GM21367 (cell line): Measurements from ENCODE around the gene CDH4.

ENCODE experiments used
- ATAC-seq: cut with Tn5 transposase; IDR thresholded peaks from one replicate; pipeline ENCODE4 v1.9.1; 2021; ENCODE audit not compliant: unreplicated experiment

The CDH4 gene

DNA sequence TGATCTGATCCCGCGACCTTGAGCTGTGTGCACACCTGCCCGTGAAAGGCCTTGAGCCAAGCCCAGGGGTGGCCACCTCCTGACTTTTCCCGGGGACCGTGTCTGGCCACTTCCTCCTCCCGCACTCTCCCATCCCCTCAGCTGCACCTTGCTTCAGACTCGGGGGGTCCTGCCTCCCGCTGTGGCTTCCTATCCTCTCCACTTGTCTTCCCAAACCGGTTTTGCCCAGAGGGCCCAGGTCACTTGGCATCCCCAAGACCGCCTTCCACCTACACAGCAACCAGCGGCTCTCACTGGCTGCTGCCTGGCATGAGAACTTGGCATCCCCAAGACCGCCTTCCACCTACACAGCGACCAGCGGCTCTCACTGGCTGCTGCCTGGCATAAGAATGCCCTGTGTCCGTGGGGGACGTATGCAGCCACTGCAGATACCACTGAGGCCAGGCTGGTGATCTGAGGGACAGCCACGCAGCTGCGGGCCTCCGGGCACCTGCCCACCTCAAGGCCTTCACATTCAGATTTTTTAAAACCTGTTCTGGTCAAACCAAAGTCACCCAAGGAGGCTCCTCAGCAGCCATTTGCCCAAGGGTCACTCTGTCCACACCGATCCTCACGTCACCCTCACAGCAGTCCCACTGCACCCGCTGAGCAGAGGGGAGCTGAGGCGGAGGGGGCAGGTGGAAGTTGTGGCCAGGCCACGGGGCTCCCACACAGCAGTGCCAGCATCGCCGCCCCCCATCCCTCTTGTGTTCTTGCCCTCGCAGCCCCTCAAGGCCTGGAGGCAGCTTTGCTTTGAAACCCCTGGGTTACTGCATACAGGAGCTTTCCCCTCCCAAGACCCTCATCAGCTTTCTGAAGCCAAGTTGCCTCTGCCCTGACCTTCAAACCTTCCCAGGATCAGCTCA is 568.1 kb downstream of the CDH4 start:
- ATAC-seq: no peak

DNA sequence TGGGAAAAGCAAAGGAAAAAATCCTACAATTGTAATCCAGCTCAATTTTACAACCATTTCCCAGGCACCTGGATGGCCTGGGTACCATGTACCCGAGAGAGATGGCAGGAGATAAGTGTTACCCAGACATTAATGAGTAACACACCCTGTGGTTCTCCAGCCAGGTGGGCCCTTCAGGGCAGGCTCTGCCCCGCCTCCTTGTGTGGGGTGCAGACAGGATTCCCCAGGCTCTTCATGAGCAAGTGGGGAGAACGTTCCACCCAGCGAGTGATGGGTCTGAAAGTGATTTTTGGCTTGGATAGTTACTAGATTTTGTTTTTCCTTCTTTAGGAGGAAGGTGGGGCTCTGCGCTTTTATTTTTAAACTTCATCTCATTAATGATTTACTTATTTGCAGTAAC is 569.7 kb downstream of the CDH4 start:
- ATAC-seq: no peak

DNA sequence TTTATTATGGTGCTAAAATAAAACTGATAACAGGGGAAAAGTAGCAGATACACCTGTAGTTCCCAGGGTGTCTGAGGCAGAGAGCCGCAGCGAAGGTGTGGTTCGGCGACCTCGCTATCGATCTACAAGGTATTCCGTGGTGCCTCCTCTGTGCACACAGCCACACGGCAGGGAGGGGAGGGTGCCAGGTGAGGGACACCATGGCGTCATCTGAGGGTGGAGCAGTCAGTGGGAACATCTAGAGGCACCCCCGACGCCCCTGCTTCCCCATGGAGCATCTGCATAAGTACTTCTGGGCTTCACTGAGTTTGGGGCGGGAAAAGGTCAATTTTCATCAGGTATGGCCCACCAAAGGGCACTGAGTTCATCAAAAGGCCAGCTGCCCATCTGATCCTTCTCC is 570.3 kb downstream of the CDH4 start:
- ATAC-seq: no peak

DNA sequence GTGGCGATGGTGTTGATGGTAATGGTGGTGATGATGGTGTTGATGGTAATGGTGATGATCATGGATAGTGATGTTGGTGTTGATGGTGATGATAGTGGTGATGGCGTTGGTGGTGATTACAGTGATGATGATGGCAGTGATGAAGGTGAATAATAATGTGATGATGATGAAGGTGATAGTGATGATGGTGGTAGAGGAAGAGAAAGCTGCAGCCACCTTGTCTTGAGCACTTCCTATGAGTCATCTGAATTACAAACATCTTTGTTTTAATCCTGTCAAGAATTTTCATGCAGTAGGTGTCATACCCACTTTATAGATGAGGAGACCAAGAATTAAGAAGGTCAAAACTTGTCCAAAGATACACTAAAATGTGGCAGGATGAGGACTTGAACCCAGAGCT is 571.2 kb downstream of the CDH4 start:
- no peak for ATAC-seq

DNA sequence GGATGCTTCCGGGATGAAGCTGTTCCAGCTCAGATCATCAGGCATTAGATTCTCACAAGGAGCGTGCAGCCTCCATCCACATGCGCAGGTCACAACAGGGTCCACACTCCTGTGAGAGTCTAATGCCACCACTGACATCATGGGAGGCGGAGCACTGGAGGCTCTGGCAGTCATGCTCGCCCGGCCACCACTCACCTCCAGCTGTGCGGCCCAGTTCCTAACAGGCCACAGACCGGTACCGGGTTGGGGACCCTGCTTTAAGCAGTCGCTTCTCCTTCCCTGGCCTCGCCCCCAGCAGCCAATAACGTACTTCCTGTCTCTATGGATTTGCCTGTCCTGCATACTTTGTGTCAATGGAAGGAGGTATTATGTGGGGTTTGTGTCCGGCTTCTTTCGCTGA is 576.8 kb downstream of the CDH4 start:
- no peak for ATAC-seq

DNA sequence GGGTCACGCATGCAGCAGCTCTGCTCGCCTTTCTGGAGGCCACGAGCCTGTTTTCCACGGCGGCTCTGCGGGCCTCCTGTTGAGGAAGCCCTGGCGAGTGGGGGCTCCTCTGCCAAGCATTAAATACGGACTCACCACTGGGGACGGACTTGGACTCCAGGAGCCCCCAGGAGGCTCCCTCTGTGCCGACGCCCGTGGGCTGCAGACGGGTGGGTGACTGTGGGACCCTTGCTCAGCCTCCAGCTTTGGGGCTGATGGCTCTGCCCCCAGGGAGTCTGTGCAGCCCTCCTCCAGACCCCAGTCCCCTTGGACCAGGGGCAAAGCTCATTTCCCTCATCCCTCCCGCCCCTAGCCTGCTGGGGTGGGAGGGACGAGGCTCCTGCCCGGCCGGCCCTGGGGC is 577.5 kb downstream of the CDH4 start:
- no peak for ATAC-seq

DNA sequence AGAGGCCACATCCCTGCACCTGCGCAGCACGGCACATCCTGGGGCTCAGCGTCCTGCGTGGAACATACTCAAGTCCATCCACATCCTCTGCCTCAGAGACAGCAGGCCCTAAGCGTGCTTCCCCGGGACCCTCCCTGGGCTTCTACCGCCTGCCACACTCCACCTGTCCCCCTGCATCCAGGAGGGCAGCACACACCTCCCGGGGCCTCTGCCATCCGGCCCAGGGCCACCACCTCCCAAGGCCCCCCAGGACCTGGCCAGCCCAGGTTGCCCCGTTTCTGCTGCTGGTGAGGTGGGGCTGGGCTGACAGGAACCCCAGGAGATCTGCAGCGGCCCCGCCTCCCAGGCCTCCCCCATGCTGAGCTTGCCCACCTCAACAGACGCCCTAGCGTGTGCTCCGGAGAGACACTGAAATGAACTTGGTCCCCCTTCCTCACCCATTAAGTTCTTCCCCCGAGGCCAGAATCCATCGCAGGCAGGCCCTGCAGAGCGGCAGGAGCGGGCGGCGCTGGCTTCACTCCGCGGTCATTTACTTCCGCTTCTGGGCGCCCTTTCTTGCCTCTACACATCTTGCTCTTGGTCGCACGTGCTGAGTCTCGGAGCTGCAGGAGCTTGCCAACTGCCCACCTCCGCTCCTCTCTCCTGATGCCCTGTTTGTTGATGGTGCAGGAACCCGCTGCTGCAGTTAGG is 578.3 kb downstream of the CDH4 start:
- no peak for ATAC-seq

DNA sequence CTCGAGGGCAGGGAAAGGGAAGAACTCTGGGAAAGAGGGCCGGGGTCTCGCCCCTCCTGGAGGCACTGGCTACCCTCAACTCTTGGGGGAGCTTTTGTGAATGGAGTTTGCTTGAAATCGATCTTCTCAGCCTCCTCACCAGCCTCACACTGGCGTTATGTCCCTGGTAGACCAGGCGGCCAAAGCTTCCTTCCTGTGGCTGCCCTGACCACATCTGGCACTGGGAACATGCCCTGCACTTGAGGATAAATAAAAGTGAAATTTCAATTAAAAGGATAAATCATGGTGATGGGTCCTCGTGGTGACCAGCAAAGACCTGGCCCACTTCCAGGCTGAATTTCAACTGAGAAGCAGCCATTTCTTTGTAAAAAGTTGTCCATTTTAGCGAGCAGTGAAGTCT is 578.9 kb downstream of the CDH4 start:
- no peak for ATAC-seq

DNA sequence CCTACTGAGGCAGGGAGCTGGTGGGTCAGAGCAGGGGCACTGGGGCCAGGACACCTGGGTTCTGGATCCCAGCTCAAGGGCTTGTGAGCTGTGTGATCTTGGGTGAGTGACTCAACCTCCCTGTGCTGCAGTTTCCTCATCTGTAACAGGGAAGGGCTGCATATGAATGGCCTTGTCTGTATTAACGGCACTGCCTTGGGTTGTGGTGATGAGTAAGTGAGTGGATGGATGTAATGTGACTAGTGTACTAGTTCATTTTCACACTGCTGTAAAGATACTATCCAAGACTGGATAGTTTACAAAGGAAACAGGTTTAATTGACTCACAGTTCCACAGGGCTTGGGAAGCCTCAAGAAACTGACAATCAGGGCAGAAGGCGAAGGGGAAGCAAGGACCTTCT is 580.1 kb downstream of the CDH4 start:
- no peak for ATAC-seq

DNA sequence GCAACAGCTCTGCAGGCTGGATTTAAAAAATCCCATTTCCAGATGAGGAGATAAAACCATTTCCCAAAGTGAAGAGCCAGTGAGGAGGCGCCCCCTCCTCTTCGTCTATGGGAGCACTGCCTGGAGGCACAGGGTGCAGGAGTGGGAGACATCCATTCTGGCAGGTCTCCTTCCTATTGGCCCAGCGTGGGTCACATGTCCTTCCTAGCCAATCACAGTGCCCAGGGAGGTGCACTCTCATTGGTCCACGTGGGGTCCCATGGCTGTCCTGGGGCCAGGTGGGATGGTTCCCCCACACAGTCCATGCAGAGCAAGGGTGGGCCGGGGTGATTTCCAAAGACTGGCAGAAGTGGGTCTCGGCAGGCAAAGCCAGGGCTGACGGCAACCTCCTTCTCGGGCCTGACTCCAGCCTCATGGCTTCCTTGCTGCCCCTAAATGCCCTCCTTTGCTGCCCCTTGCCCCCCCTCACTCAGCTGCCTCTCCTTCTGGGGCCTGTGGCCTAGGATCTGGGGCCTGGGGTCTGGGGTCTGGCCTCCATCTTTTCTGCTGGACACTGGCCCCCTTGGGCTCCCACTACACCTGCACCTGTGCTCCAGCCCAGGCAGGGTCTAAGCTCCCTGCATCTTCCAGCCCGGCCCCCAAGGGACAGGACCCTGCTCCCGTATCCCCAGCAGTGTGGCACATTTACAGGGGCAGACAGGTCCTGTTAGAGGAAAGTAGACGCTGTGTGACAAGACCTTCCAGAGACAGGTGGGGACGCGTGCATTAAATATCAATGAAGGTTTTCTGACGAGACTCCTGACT is 581.9 kb downstream of the CDH4 start:
- ATAC-seq: no peak

DNA sequence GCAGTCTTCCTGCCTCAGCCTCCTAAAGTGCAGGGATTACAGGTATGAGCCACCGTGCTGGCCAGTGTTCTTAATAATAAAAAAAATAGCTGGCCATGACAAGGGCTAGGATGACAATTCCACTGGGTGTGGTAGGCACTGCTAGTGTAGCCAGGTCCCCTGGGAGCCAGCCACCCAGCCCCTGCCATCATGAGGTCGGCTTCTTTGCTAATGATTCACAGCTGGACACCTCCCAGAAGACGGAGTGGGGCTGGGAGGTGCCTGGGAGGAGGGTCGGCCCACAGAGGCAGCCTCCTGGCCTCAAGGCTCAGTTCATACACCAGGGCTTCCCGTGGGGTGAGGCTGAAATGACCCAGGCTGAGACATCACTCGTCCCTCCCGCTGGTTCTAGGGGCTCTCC is 583.2 kb downstream of the CDH4 start:
- no peak for ATAC-seq

DNA sequence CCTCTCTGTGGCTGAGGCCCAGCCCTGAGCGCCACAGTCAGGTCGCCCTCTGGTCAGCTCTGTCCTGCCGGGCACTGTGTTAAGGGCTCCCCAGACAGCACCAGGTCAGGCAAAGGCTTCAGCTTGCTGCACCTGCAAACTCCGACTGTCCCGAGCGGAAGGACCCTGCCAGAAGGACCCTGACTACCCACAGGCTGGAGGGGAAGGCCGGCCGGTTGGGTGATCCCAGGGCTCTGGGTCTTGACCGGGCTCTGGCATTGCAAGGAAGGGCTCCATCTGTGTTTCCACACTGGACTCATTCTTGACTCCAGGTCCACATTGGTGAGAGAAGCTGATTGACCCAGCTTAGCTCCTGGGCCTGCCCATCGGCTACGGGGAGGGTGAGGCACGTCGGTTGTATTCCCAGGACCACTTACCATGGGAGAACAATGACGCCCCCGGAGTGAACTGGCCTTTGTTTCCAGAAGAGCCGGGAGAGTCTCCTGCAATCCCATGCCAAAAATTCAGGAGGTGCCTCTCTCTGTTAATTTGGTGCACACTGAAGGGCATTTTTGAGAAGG is 583.8 kb downstream of the CDH4 start:
- ATAC-seq: no peak

DNA sequence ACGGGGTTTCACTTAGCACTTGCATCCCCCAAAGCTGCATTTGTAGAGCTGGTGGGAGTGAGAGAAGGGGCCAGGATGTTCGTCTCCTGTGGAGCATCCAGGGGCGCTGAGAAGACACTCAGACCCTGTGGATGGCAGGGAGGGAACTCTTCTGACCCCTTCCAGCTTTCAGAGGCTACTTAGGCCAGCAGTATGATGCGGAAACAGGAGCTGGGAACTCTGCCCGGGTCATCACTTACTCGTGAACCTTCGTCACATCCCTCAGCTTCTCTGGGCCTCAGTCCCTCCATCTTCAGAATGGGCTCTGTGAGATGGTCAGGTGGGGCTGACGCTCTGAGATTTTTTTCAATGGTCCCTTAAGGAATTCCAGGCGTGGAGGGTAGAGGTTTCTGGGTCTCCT is 585.1 kb downstream of the CDH4 start:
- ATAC-seq: no peak

DNA sequence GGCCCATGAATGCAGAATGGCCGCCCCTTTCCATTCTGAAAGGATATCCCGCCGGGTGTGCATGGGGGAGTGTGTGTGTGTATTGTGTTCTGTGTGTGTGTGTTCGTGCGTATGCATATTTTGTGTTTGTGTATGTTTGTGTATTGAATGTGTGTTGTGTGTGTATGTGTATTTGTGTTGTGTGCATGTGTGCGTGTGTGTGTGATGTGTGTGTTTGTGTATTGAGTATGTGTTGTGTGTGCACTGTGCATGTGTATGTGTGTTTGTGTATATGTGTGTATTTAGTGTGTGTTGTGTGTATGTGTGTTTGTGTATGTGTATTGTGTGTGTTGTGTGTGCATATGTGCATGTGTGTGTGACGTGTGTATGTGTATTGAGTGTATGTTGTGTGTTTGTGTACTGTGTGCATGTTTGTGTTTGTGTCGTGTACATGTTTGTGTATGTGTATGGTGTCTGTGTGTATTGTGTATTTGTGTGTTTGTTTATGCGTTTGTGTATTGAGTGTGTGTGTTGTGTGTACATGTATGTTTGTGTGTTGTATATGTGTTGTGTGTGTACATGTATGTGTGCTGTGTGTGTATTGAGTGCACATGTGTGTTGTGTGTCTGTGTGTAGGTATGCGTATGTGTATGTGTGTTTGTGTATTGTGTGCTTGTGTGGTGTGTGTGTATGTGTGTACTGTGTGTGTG is 587.3 kb downstream of the CDH4 start:
- no peak for ATAC-seq

DNA sequence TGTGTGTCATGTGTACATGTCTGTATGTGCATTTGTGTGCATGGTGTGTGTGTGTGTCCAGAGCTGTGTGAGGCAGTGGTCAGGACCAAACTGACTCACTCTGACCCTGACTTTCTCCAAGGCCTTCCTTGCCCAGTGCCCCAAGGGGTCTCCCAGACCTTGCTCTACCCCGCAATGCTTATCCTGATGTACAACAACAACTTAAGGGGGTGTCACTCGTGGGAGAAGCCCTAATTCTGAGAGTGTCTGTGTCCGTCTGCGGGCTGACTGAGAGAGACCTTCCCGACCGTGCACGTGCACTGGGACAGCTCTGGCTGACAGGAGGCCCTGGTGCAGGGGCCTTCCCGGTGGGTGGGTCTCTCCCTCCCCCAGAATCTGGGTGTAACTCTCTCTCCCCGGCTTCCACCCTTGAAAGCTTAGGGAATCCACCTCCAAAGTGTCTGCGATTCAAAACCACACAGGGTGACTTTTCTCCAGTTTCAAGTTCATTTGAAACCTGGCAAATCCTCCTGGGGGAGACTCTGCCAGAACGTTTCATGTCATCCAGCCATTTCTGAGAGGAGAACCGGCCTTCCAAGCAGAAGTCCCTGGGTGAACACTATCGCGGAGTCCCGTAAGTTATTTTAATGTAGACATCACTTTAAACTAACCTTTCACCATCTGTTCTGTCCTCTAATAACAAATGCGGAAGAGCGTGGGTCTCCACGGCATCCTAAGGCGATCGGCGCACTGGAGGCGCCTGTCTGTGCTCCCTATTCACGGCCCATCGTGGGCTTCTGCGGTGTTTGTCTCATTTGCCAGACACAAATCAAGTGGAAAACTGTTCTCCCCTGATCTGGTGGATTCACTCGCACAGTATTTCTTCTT is 588.1 kb downstream of the CDH4 start:
- ATAC-seq: no peak

DNA sequence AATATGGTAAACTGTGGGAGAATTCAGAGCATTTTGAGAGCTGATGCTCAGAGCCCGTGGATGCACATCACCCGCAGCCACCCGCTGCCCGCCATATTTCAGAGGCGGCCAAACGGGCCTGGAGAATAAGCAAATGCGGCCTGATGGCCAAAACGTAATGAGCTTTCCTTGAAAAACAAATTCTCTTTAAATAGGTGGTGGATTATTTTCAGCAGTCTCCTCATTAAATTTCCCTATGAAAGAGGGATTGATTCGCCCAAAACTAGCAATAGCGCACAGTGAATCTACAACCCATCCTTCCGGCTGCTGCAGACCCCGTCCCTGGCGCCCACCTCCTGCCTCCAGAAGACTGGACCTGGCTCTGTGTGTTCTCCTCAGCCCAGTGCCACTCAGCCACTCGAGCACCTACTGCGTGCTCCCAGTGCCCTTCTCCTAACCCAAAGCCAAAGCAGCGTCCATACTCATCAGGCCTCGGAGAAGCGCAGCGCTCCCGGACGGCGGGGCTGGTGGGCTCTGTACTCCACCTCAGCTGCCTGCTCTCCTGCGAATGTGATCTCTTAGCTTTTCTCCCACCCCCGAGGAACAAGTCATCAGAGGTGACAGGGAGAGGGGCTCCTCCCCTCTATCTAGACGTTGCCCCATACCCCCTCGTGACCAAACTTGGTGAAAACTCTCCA is 588.9 kb downstream of the CDH4 start:
- no peak for ATAC-seq

DNA sequence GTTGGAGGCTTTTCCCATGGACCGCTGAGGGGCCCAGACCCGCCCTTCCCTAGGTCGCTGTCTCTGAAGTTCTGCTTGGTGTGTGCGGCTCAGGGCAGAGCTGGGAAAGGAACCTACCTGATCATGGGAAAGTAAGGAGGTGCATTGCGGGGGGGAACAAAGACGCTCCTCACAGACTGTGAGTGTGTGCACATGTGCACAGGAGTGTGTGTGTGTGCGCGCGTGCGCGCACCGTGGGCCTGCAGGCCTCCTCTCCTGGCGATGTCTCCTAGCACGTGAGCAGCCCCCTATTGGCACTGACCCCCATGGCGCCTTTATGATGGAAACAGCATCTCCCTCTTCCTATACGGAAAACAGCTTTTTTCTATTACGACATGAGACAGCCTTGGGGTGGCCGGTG is 589.5 kb downstream of the CDH4 start:
- ATAC-seq: no peak

DNA sequence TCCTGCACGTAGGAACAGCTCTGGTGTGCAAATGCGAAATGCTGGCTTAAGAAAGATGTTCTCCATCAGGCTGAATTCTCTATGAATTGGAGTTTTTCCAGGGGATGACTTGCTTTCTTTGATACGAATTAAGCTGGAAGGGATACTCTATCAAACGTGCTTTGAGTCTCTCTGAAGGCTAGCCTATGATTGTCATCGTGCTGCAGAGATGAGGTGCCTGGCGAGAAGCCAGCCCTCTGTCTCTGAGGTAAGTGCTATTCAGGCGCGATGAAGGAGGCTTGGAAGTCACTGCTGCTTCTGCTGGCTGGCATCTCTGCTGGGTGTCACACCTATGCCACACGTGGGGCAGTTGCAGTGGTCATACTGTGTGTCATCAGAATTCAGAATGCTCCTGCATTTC is 589.9 kb downstream of the CDH4 start:
- ATAC-seq: no peak

DNA sequence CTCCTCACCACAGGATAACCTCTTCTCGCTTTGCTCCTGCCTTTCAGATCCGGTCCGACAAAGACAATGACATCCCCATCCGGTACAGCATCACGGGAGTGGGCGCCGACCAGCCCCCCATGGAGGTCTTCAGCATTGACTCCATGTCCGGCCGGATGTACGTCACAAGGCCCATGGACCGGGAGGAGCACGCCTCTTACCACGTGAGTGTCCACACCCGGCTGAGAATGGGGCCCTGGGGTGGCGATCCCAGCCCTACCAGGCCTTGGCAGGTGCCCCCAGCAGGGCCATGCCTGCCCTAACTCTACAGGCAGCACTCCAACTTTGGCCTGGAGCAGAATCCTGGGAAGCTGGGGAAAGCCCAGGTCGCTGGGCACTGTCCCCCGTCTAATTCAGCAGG is 592.6 kb downstream of the CDH4 start:
- no peak for ATAC-seq
